Astrocyte (in vitro differentiated cells and primary cell): ENCODE results near the gene WIPI1. TPM values are rescaled to one million over a fixed set of nuclear protein-coding genes. Genes with fewer than 3 reads are reported as not detected.

Source experiments
- DNase-seq: peaks from one replicate; pipeline ENCODE4 v3.0.0-alpha.2; 2010; ENCODE audit warnings: low read depth
- FAIRE-seq: peaks from 2 replicates; lab custom pipeline; 2011; peaks lifted over from hg19 to GRCh38; lab: Jason Lieb, UNC
- H2AFZ ChIP-seq: 2 replicates; pipeline ENCODE4 v1.6.0; 2012; ENCODE audit warnings: low read depth, low read length, inconsistent platforms
- H3K27ac ChIP-seq: 2 replicates; pipeline ENCODE4 v1.5.1; 2011; ENCODE audit warnings: low read depth, low read length, inconsistent platforms
- H3K27me3 ChIP-seq: 2 replicates; pipeline ENCODE4 v1.6.0; 2011; ENCODE audit warnings: low read length, inconsistent platforms; ENCODE audit not compliant: insufficient read depth
- H3K36me3 ChIP-seq: 2 replicates; pipeline ENCODE4 v1.5.1; 2011; ENCODE audit warnings: low read length, inconsistent platforms; ENCODE audit not compliant: insufficient read depth
- H3K4me1 ChIP-seq: 2 replicates; pipeline ENCODE4 v1.5.1; 2011; ENCODE audit warnings: low read length, inconsistent platforms; ENCODE audit not compliant: insufficient read depth
- H3K4me2 ChIP-seq: 2 replicates; pipeline ENCODE4 v1.6.0; 2012; ENCODE audit warnings: low read length, inconsistent platforms
- H3K4me3 ChIP-seq: 2 replicates; pipeline ENCODE4 v1.5.1; 2011; ENCODE audit warnings: low read depth, mild to moderate bottlenecking, low read length, inconsistent platforms; ENCODE audit not compliant: insufficient read depth
- H3K79me2 ChIP-seq: 2 replicates; pipeline ENCODE4 v1.6.0; 2012; ENCODE audit warnings: mild to moderate bottlenecking, low read length, inconsistent platforms; ENCODE audit not compliant: insufficient read depth
- H3K9ac ChIP-seq: 2 replicates; pipeline ENCODE4 v1.6.0; 2012; ENCODE audit warnings: mild to moderate bottlenecking, low read length, inconsistent platforms
- H3K9me3 ChIP-seq: 2 replicates; pipeline ENCODE4 v1.5.1; 2012; ENCODE audit warnings: low read depth, mild to moderate bottlenecking, low read length, inconsistent platforms; ENCODE audit not compliant: insufficient read depth
- H4K20me1 ChIP-seq: 2 replicates; pipeline ENCODE4 v1.6.0; 2012; ENCODE audit warnings: low read length, inconsistent platforms; ENCODE audit not compliant: insufficient read depth
- H3K27ac Mint-ChIP-seq: one replicate; pipeline ENCODE4 v1.8.0; 2021; ENCODE audit warnings: mild to moderate bottlenecking, mixed read lengths; ENCODE audit not compliant: unreplicated experiment
- H3K27me3 Mint-ChIP-seq: one replicate; pipeline ENCODE4 v1.8.0; 2021; ENCODE audit warnings: low read depth, mixed read lengths; ENCODE audit not compliant: unreplicated experiment
- H3K36me3 Mint-ChIP-seq: one replicate; pipeline ENCODE4 v1.8.0; 2021; ENCODE audit warnings: low read depth, mixed read lengths; ENCODE audit not compliant: unreplicated experiment
- H3K4me1 Mint-ChIP-seq: one replicate; pipeline ENCODE4 v1.8.0; 2021; ENCODE audit warnings: low read depth, mixed read lengths; ENCODE audit not compliant: unreplicated experiment
- H3K4me3 Mint-ChIP-seq: one replicate; pipeline ENCODE4 v1.8.0; 2021; ENCODE audit warnings: mild to moderate bottlenecking, moderate library complexity, mixed read lengths; ENCODE audit not compliant: unreplicated experiment
- H3K9me3 Mint-ChIP-seq: one replicate; pipeline ENCODE4 v1.8.0; 2021; ENCODE audit warnings: mild to moderate bottlenecking, mixed read lengths; ENCODE audit not compliant: unreplicated experiment
- CTCF ChIP-seq: IDR thresholded peaks from 2 replicates; pipeline ENCODE4 v1.5.1; 2011; ENCODE audit warnings: low read depth, mild to moderate bottlenecking, inconsistent platforms, low read length, moderate library complexity; ENCODE audit not compliant: insufficient read depth
- EZH2 ChIP-seq: IDR thresholded peaks from 2 replicates; pipeline ENCODE4 v1.6.1; 2012; ENCODE audit warnings: mild to moderate bottlenecking, low read length, inconsistent platforms; ENCODE audit not compliant: insufficient read depth
- total RNA-seq: library from RNA; stranded (reverse); gene quantifications from 2 replicates; pipeline ENCODE4 v1.2.1, GENCODE V29; 2021

Gene WIPI1
- total RNA-seq, 1 donor from 2014 or later, result 83.5 TPM

DNA sequence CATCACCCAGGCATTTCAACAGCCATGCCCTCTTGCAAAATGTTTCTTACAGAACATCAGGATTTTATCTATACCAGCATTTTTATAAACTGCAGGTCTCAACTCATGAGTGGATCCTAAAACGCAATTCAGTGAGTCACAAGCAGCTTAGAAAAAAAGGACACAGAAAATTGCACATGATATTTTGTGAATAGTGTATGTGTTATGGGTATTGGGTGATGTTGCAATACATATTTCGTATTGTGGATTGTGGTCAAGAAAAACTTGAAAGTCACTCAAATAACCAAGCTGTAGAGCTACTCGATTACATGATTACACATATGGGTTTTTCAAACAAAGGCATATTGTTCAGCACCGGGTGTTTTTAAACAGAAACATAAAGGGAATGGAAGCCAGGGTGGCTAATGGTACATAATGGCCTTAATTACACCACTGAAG is 1.4 kb downstream of the WIPI1 start:
- Histone ChIP-seq H3K4me3 (peak overlapping the region; percentile 84), H3K4me2 (peak overlapping the region; percentile 92), H3K36me3 (peaks cover 2% of the 10 kb centered on the region), H2AFZ (peak overlapping the region; percentile 43), H3K4me1 (peaks cover 19% of the 10 kb centered on the region), H4K20me1 (peaks cover 44% of the 10 kb centered on the region), H3K9me3 (no peaks in the 10 kb centered on the region), H3K27me3 (peaks cover 8% of the 10 kb centered on the region), H3K79me2 (peaks cover 31% of the 10 kb centered on the region), H3K27ac (peak overlapping the region; percentile 91), H3K9ac (peak overlapping the region; percentile 97)
- peak; percentile 69 for DNase-seq
- Mint-ChIP-seq H3K4me3 (peak overlapping the region; percentile 99), H3K9me3 (no peaks in the 10 kb centered on the region), H3K4me1 (peaks cover 23% of the 10 kb centered on the region), H3K27ac (peak overlapping the region; percentile 100), H3K27me3 (no peaks in the 10 kb centered on the region), H3K36me3 (peaks cover 8% of the 10 kb centered on the region)
- FAIRE-seq, result no peak
- TF ChIP-seq CTCF (no peak), EZH2 (no peak)

DNA sequence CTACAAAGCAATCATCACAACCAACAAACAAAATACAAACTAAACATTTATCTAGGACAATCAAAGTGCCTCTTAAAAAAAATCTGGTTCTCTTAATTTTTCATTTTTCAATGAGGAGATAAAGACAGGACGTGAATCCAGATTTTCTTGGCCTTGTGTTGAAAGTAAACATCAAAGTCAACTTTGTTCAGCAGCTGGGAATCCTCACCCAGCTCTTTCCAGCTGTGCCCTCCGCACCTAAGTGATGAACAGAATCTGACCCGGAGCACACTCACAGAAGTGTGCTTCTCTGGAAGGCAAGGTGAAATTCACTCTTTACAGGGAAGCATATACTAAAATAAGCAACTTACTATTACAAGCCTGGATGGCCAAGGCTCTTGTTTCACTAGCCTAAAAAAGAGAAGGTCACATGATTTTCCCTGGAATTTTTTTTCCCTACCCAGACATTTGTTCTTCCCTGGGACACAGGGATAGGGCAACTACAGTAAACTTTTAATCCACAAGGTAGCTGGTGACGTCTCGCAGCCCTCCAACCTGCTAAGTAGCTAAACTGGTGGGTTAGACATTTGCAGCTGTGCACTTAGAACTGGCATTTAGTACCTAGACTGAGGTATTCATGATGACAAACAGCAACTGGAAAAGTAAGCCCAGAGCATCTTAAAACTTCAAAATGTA is 3.2 kb downstream of the WIPI1 start:
- H3K4me1 Mint-ChIP-seq, result peaks cover 23% of the 10 kb centered on the region
- no peak overlapping the region for H3K4me3 Mint-ChIP-seq
- no peaks in the 10 kb centered on the region for H3K27me3 Mint-ChIP-seq
- Histone ChIP-seq H3K9ac (no peak overlapping the region), H3K4me3 (no peak overlapping the region), H3K4me1 (peaks cover 19% of the 10 kb centered on the region), H3K27me3 (peaks cover 2% of the 10 kb centered on the region), H4K20me1 (peaks cover 50% of the 10 kb centered on the region), H3K4me2 (no peak overlapping the region), H3K36me3 (peaks cover 9% of the 10 kb centered on the region), H3K79me2 (peaks cover 31% of the 10 kb centered on the region), H3K27ac (no peak overlapping the region), H3K9me3 (no peaks in the 10 kb centered on the region), H2AFZ (no peak overlapping the region)
- TF ChIP-seq CTCF, result no peak
- TF ChIP-seq EZH2, result no peak
- peaks cover 14% of the 10 kb centered on the region for H3K36me3 Mint-ChIP-seq
- no peak for FAIRE-seq
- DNase-seq, result no peak
- no peak overlapping the region for H3K27ac Mint-ChIP-seq
- H3K9me3 Mint-ChIP-seq, result no peaks in the 10 kb centered on the region

DNA sequence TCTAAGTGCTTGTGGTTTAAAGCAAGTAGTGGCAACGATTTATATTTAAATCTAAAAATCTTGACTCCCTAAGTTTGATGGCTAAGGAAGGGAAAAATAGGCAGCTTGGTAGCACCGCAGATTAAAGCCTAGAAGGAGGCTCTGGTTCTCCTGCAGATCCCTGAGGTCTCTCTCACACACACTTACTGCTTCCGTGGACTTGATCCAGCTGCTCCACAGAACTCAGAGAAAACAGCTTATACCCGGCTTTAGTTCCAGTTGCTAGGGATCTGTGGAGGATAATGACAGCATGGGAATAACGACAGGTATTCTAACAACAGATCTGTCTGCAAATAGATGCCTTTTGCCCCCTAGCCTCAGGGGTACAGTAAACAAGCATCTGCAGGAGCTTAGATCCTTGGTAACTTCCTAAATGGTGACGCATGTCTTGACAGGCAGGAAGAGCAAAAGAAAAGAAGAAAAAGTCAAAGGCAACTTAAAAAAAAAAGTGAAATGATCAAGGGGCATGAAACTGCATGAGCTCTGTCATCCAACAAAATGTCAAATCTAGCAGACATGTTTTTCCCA is 4.5 kb downstream of the WIPI1 start:
- Histone ChIP-seq H3K36me3 (peaks cover 9% of the 10 kb centered on the region), H3K27me3 (no peaks in the 10 kb centered on the region), H3K9ac (no peak overlapping the region), H3K4me3 (no peak overlapping the region), H2AFZ (no peak overlapping the region), H3K4me2 (no peak overlapping the region), H3K79me2 (peaks cover 31% of the 10 kb centered on the region), H3K27ac (no peak overlapping the region), H3K4me1 (peaks cover 16% of the 10 kb centered on the region), H3K9me3 (no peaks in the 10 kb centered on the region), H4K20me1 (peaks cover 57% of the 10 kb centered on the region)
- Mint-ChIP-seq H3K9me3 (no peaks in the 10 kb centered on the region), H3K27ac (peak overlapping the region; percentile 13), H3K27me3 (no peaks in the 10 kb centered on the region), H3K4me3 (no peak overlapping the region), H3K36me3 (peaks cover 18% of the 10 kb centered on the region), H3K4me1 (peaks cover 17% of the 10 kb centered on the region)
- FAIRE-seq, result no peak
- TF ChIP-seq EZH2 (no peak), CTCF (no peak)
- DNase-seq, result no peak
